GM19035 (cell line): ENCODE measurements around the gene FAM20C.
"Not testable (repeated sequence)": the region's sequence is repeated elsewhere in the genome, so short reads cannot be mapped to it uniquely, and the experiment has no call there.

Source experiments
- ATAC-seq: cut with Tn5 transposase; IDR thresholded peaks from one replicate; pipeline ENCODE4 v1.9.1; 2021; ENCODE audit not compliant: unreplicated experiment

Gene FAM20C

DNA sequence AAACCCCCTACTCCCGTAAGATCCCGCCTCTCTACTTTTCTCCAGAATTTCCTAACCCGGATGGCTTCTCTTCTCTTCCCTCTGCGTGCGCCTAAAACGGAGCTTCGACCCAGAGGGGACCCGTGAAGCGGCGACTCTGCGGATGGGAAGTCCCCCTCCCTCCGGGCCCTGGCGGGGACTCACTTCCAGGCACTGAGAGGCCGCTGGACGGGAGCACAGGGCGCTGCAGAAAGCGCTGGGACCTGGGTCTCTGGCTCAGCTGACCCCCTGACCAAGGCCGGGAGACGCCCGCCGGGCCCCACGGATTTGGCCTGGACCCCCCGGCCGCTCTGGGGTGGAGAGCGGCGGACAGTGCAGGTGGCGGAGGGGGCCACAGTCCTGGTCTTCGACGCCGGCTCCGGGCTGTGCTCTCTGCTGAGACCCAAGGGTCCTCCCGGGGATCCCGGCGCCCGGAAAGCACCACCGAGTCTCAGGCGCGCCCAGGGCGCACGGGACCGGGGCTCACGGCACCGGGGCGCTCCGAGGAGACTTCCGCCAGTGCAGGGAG is 96.9 kb downstream of the FAM20C start:
- no peak for ATAC-seq

DNA sequence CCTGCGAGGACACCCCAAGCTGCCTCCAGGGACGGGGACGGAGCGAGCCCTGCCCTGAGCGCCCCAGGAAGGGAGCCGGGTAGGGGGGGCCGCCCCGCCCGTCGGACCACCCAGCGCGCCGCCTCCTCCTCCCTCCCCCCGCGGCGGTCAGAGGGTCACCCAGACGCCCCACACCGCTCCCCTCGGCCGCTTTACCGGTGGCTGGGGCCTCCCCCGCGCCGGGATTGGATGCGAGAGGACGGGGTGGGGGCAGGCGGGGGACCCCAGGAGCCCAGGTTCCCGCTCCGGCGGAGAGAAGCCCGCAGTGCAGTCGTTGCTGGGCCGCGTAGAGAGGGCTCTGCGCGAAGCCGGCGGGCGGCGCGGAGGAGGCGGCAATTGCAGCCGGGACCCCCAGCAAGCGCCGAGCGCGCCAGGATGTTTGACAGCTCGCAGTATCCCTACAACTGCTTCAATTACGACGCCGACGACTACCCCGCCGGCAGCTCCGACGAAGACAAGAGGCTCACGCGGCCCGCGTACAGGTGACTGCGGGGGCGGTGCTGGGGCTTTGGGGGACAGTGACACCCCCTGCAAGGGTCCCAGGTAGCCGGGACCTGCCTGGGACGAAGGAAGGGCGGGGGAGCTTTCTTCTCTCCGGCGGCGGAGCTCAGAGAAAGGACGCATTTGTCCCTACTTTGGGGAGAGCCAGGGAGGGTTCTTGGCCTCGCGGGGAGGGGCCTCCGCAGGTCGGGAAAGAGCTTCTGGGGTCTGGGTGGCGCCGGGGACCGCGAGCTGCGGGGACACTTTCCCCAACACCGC is 97.6 kb downstream of the FAM20C start, which contains the start of gene FOXL3:
Gene FOXL3, plus strand, starts transcription at position 415 of the 798 bp plus-strand sequence. Its CDS starts 0 bp downstream, at position 415.
- no peak for ATAC-seq

DNA sequence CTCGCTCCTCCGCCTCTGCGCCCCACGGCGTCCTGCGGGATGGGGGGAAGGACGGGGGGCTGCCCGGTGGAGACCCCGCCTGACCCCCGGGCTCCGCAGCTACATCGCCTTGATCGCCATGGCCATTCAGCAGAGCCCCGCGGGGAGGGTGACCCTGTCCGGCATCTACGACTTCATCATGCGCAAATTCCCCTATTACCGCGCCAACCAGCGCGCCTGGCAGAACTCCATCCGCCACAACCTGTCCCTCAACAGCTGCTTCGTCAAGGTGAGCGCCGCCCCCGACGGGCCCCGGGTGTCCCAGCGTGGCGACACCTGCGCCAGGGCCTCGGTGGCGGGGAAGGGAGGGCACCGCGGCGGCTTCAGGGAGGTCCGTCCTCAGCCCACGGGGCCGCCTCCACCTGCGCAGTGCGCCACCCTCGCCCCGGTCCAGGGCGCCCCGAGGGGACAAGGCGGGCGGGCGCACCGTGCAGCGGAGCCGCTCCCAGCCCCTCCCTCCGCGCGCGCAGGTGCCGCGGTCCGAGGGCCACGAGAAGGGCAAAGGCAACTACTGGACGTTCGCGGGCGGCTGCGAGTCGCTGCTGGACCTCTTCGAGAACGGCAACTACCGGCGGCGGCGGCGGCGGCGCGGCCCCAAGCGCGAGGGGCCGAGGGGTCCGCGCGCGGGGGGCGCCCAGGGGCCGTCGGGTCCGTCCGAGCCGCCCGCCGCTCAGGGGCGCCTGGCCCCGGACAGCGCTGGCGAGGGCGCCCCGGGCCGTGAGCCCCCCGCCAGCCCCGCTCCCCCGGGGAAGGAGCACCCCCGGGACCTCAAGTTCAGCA is 98.4 kb downstream of the FAM20C start:
- ATAC-seq, result no peak

DNA sequence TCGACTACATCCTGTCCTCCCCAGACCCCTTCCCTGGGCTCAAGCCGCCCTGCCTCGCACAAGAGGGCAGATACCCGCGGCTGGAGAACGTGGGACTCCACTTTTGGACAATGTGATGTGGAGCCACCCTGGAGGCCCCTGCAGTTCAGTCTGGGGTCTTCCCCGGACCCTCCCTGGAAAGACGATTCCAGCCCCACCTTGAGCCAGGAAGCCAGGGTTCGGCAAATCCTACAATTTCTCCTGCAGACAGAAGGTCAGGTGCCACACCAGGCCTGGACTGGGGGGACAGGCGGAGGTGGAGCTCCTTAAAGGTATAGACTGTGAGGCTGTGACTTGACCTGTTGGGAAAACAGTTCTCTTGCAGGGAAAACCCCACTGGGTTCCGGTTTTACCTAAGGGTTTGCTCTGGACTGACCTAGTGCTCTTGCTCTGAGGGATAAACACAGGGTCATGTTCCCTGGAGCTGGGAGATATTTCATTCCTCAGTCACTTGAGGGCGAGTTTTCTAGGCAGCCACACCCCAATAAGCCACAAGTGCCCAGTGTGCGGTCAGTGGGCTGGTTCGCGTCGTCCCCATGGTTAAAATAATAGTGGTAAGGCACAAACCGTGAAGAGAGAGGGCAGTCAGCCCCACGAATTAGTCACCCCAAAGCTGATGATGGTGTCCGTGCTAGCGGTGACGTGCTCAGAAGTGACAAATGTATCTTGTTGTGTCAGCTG is 99.2 kb downstream of the FAM20C start:
- ATAC-seq, result no peak

DNA sequence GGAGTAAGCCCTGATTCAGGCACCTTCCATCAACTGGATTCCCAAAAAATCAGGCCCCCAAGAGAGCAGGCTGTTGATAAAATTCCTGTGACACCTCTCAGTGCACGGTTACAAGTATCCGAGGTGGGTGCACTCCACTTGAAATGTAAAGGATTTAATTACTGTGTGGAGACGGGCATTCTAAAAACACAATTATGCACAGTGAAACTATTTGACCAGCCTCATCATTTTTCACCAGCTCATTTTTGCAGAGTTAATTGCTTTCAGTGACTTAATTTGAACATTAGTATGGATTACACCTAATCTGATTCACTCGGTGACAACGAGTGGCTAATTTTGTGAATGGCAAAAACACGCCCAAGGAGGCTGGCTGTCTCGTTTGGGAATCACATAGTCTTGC is 99.9 kb downstream of the FAM20C start:
- no peak for ATAC-seq

DNA sequence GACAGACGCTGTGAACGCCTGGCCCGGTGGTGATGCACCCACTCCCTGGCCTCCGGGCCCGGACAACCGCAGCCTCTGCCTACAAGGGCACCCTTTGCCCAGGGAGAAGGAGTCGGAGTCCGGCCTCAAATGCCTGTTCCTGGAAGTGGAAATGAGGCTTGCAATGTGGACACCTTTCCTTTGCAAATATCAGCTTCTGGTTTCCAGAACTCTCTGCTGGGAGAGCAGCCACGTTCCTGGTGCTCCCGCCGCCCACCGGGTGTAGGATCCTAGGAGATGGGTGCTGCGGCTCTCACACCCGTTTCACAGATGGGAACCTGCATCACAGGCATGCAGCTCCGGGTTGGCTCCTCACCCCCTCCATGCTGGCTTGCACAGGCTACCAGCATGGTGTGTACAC is 100.5 kb downstream of the FAM20C start:
- ATAC-seq, result no peak

DNA sequence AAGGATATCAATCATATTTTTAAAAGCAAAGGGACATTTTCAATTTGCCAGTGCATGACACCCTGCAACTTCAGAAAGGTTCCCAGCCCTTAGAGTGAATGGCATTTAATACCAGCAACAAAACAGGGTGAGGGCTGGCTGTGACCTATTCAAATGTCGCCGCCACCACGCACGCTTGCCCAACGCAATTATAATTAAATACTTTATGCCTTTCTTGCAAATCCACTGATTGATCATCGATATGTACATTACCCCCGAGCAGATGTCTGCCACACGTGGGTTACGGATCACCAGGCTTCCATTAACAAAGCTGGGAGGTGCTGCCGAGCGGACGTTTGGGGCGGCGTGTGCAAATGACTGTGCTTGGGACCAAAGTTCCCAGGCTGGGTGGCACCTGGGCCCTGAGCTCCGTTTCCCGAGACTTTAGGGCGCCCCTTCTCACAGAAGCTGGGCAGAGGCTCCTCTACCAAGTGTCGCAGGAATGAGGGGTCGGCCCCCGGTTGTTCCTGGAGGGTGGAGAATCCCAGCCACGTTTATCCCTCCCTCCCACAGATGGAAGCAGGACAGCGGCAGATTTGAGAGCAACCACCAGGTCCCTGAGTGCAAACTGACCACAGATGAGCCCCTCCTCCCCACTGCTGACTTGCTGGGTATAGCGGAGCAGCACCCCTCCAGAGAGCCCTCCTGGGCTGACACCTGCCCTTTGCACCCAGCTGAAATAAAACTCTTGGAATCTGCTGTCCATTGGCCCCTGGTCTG is 101.5 kb downstream of the FAM20C start:
- ATAC-seq, result no peak

DNA sequence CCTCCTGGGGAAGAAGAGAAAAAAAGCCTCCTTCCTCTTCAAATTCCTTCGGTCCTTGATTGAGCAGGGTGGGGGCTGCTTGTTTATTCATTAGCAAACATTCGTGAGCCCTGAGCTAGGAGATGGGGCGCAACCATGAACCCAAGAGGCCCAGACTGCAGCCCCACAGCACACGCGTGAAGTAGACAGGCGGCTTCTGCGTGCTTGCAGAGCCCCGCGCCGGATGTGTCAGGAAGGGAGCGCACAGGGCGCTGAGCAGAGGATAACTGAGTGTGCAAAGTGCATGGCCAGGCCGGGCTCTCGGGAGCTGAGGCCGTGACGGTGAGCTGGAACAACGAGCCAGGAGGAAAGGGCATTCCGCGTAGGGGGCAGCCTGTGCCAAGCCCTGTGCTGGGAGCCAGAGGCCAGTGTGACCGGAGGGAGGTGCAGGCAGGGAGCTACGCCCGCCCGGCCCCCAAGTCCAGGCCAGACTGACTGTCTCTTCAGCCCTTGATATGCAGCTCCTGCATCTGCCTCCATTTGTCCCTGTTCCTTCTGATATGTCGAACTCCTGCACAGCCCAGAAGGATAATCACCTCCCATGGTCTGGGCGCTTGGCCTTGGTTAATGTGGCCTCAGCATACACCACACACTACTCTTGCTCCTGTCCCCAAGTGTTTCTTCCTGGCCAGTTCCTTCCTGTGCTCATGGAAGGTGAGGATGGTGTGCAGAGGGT is 102.2 kb downstream of the FAM20C start:
- no peak for ATAC-seq

DNA sequence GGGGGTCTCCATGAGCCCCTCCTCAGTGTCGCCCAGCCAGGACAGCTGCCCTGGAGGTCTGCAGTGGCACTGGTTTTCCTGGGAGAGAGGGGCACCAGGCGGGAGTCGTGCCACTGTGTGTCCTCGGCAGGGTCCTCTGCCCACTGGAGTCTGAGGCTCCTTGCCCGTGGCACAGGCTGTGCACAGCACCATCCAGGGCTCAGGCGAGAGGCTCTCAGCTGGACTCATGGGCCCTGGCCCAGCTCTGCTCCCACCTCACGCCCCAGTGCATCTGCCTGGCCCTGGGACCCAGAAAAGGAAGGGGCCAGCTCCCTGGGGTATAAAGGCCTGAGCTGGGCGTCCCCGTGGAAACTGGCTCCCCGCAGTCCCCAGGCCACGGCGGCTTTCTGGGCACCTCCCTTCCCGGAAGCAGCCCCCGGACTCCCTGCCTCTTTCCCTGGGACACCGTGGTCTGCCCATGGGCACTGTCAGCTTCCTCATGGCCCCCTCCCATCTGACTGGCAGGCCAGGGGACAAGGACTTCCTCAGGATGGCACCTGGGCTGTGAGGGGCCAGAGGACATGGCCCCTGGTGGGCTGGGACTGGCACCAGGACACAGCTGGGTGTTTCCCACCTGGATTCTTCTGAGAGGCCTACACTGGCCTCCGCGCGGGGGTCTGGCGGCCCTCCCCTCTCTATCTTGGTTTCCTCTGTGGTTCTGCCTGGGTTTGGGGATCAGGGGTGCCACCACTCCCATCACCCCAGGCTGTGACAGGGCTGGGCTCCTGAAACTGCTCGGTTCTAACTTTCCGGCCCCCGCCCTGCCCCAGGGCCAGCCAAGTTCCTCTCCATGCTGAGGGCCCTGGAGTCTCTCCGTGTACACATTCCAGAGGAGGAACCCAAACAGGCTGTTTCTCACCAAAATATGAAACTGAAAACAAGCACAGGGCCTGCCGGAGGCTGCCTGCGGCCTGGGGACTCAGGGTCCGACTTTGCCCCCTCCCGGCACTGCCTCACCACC is 103.1 kb downstream of the FAM20C start:
- no peak for ATAC-seq

DNA sequence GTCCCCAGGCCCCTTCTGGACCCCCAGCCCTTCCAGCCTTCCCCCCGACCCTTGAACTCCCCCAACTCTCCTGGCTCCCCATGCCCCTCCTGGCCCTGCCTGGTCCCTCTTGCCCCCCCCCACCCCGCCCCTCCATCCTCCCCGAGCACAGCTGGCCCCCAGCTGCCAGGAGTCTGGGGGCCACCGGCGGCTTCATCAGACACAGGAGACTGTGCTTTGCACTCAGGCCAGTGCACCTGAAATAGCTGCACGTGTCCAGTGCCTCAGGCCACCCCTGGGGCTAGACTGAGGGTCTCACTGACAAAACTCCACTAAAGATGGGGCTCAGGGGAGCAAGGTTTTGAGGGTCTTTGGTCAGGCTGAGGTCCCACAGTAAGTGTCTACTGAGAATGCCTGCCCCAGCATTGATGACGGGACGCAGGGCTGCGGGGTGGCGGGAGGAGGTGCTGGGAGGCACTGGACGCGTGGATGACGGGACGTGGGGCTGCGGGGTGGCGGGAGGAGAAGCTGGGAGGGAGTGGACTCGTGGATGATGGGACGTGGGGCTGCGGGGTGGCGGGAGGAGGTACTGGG is 104.1 kb downstream of the FAM20C start:
- ATAC-seq, result no peak

DNA sequence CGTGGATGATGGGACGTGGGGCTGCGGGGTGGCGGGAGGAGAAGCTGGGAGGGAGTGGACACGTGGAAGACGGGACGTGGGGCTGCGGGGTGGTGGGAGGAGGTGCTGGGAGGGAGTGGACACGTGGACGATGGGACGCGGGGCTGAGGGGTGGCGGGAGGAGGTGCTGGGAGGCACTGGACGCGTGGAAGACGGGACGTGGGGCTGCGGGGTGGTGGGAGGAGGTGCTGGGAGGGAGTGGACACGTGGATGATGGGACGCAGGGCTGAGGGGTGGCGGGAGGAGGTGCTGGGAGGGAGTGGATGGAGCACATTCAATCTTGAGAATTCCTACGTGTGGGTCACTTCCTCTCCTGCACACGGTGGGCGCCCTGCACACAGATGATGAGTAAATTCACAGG is 104.8 kb downstream of the FAM20C start:
- not testable (repeated sequence) for ATAC-seq

DNA sequence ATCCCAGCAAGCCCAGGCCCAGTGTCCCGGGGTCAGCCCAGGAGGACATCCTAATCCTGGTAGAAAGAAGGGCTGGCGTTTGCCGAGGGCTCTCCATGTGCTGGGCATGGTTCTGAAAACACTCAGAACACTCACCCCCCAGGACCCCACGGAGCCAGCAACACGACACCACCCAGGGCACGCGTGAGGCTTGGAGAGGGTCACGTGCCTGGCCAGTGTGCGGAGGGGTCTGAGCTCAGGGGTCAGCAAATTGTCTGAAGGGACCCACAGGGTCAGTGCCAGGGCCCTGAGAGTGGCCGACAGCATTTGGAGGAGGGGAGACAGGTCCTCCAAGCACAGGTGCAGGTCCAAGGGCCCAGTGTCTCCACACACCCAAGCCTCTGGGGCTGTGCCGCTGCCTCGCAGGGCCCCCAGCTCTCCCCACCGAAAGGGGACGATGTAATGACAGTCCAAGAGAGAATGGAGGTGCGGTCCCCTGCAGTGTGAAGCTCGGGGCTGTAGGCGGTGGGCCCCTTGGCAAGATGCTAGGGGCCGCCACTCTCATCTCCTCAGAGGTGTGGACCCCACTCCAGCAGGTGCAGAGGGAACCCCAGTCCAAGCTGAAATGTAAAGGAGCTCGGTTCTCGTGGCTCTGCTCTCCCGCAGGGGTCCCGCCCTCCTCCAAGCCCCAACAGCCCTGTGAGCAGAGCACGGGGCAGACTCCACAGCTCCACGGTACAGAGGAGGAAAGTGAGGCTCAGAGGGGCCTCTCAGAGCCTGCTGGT is 105.4 kb downstream of the FAM20C start:
- no peak for ATAC-seq

DNA sequence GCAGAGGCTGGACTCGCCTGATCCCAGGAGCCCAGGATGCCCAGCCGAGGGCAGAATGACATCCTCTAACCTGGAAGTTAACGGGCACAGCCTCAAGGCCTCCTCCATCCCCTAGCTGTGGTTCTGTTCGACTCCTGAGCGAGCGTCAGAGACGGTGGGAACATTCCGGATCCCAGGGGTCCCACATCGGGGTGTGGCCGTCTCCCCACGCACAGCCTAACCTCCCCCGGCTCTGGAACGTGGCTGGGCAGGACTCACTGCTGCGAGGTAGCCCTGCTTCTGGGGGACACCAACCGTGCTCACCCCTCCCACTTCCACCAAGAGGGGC is 106.0 kb downstream of the FAM20C start:
- ATAC-seq, result no peak

DNA sequence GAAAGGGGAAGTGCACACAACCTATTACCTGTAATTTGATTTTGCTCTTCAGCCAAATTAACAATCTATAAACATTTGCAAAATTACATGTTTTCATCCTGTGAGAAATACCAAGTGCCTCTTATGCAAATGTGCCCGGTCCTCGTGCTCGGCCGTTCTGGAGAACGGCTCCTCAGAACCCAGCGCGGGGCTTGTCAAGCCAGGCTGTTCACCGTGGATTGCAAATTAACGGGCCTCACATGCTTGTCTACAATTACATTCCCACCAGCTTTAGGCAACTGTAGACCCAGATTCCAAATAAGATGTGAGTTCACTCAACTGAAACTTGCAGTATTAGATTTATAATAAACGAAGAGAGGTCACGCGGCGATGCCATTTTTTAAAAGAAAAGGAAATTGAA is 106.4 kb downstream of the FAM20C start:
- ATAC-seq, result no peak

DNA sequence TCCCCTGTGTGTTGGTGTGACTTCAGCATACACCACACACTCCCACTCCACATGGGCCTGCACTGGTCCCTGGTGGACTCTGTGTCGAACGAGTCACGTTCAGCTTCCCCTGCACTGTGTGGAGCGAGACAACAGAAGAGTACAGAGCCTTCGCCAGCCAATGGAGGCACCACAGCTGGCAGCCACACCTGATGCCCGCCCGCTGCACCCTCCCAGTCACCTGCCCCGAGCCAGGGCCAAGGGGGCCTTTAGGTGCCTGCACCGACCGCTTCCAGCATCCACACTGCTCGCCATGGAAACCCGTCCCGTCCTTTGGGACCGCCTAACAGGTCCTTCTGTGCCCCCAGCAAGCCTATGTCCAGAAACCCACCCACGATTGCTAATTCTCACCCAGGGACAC is 106.8 kb downstream of the FAM20C start:
- no peak for ATAC-seq

DNA sequence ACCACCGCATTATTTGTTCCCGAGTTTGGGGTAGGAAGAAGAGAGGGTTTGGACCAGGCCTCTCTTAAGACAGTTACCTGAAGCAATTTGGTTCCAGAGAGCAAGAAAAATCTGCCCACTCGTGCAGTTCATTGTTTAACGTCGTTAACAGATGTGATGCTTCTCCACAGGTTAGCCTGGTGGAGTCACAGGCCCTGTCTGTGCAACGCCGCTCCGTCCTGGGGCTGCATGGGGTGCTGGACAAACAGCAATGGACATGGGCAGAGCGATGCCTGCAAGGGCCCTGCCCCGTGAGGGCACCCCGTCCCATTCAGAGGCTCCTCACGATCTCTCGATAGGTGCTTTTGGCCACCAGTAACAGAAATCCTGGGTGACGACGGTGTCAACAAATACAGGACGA is 107.3 kb downstream of the FAM20C start:
- no peak for ATAC-seq

DNA sequence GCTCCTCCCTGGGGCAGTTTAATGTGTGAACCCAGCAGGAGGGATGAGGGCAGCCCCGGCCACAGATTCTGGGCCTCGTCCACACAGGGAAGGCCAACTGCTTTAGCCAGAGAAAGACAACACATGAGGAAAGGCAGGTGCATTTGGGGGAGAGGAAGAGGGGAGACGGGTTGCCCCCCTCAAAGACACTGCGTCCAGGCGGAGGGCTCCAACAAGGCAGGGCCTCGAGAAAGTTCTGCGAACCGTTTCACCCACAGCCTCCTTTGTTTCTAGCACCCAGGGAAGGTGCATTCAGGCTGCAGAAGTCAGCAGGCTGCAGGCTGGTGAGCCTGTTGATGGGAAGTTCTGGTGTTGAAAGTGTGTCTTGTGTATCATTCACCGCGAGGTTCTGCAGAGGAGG is 107.7 kb downstream of the FAM20C start:
- no peak for ATAC-seq
